ENCODE data around the gene ALDH1A2.
A peak's percentile ranks its signal among the peaks of the same experiment; 100 is the strongest.
"Not testable (repeated sequence)": the region's sequence is repeated elsewhere in the genome, so short reads cannot be mapped to it uniquely, and the experiment has no call there.

Gene ALDH1A2

DNA sequence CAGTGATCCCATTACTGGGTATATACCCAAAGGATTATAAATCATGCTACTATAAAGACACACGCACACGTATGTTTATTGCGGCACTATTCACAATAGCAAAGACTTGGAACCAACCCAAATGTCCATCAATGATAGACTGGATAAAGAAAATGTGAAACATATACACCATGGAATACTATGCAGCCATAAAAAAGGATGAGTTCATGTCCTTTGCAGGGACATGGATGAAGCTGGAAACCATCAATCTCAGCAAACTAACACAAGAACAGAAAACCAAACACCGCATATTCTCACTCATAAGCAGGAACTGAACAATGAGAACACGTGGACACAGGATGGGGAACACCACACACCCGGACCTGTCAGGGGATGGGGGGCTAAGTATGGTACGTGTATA lies 20.1 kb downstream of the ALDH1A2 start:
- not testable (repeated sequence) for H3K27ac ChIP-seq; DNase-seq (ENCODE audit: low read depth, low spot score)

DNA sequence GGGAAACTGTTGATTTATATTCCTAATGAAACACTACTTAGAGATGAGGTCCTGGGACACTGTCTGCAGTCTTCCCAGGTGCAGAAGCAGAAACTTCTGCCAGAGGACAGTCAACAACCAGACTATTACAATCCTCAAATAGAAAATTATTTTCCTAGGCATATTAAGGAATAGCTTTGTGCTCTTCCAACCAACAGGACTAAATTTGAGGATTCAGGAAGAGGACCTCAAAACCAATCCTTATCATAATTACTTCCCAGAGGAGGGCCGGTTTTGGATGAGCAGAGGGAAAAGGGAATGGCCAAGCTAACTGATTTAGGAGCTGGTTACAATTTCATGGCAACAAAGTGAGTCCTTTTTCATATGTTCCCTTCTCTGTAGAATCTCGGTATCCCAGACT lies 21.0 kb downstream of the ALDH1A2 start:
- DNase-seq (ENCODE audit: low read depth, low spot score), result no peak
- no peak overlapping the region for H3K27ac ChIP-seq

DNA sequence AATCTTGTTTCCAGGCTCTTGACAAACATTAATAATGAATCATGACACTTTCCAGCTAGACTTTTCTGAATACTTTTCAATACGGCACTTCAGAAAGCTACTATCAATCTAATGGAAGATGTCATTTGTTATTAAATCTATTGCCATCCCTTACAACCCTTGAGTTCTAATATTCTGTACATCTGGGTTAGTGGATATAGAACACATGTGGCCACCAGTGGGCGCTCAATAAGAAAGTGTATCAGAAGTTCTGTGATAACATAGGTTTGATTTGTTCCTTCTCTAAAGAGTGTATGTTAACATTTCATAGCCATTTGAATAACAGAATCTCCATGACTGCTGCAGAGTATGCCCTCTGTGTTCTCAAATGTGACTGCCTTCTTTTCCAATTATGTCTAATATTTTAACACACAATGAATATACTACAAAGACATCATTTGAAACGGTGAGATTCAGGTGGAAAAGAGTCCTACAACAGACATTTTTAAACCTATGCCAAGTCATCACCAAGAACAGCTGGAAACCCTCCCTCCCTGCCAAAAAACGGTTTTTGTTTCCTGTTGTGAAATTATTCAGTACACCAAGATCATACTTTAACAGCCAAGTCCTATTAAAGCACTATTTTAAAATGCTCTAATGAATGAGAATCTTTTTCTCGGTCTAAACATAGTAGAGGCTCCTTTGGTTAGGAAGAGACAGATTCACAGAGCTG lies 22.2 kb downstream of the ALDH1A2 start:
- no peak for DNase-seq (ENCODE audit: low read depth, low spot score)
- no peak overlapping the region for H3K27ac ChIP-seq

DNA sequence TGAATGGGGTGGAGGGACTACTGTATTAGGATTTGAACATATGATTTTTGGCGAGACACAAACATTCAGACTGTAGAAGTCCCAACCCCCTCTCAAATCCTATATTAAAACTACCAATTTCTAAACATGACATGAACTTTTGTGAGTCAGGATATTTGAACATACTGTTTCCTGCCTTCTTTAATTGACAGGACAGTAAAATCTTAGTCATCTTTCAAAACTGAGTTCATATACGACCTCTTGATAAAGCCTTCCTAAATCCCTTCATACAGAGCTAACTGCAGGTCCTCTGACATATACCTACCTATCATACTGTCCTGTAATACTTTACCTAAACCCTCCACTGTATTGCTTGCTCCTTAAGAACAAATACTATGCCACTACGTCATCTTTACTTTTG lies 23.5 kb downstream of the ALDH1A2 start:
- no peak for DNase-seq (ENCODE audit: low read depth, low spot score)
- no peak overlapping the region for H3K27ac ChIP-seq

DNA sequence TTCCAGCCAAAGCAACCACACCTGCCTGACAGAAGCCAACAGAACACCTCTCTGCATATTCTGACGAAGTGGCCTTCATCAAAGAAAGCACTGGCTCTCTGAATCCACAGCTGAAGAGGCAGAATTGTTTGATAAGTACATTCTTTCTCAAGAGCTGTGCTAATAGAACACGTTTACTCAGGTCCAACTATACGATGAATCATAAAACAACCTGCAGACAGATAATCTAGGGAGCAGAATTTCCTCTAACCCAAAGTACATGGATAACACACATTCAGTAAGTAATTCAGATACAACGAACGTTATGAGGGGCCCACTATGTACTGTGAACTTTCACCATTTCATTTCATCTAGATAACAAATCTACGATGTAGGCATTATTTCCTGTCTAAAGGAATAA lies 25.4 kb downstream of the ALDH1A2 start:
- DNase-seq (ENCODE audit: low read depth, low spot score), result no peak
- H3K27ac ChIP-seq, result peak overlapping the region; percentile 68

DNA sequence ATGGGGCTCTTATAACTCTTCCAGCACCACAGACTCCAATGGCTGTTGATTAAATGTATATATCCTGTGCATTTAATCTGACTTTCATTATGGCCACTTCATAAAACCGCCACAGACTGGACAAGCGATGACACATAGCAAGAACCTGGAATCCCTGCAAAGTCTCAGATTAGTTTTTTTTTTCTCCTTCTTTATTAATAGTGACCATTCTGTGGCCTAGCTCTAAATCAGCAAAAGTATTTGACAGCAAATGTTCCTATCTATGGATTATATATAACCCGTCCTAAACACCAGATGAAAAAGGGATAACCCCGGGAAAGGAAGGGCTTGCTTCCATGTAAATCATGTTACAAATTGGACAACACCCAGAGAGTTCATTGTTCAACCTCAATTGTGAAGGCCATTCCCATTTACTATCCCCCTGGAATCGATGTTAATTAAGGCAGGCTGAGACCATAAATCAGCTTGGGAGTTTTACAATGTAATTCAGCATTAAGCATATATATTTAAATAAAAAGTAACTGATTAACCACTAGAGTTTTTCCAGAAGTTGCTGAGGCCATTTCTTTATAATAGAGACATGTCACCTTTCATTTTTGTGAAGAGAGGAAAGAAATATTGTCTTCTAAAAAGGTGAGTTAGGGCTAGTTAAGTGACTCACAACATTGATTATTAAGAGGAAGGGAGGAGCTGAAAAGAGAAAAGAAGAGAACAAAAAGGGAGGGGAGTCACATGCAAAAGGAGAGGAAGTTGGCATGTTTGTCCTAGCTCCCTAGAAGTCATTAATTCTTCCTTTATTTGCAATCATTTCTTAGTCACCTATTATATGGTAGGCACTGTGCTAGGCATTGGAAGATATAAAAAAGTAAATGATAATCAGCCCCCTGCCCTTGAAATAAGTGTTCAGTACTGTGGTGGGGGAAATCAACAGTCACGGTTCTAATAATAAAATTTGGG lies 26.2 kb downstream of the ALDH1A2 start:
- peak overlapping the region; percentile 68 for H3K27ac ChIP-seq
- DNase-seq (ENCODE audit: low read depth, low spot score), result no peak

DNA sequence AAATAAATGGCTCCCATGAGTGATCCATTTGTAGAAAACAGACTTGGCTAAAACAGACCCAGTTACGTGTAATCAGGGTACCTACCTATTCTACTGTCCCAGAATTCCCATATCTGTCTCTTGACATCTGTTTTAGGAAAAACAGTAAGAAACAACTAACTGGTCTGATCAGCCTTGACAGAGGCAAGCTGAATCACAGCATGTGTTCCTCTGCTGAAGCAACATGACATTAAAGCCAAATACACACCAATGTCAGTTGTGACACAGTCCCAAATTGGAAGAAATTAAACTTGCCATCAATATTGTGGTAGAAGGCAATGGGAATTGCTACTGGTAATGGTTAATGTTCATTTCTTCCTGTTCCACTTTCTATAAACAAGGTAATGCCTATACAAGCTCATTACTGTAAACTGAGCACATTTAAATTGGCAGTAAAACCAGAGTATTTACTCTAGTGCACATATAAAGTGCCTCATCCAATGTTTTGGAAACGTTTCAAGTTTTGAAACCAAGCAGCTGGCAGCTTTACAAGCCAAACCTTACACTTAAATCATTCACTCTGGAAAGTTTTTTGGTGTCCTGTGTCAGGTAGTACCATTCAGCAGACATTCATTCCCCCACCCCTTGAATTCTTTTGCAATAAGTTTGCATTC lies 27.0 kb downstream of the ALDH1A2 start:
- peak; percentile 51 for DNase-seq (ENCODE audit: low read depth, low spot score)
- H3K27ac ChIP-seq, result peak overlapping the region; percentile 68

DNA sequence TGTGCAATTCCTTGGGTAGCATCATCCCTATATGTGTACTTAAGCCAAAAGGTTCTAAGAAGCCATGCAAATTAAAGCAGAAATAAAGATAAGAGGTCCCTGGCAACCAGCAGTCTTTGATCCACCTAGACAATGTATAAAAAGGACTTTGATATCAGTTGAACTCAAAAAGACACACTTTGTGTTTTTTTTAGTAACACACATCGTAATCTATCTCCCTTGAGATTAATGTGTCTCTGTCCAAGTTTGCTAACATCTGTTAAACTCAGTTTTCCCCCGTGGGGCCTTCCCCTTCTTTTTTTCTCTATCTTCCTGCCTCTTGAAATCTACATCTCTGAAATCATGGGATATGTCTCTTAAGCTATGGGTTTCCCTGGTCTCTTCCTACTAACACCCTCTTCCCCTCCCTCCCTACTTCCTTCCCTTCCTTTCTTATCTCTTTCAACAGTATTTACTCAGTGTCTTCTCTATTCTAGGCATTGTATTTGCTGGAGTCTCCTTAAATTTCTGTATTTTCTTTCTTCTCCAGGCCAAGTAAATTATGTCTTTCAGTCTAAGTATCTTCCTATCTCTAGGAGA lies 27.7 kb downstream of the ALDH1A2 start:
- peak overlapping the region; percentile 68 for H3K27ac ChIP-seq
- no peak for DNase-seq (ENCODE audit: low read depth, low spot score)

DNA sequence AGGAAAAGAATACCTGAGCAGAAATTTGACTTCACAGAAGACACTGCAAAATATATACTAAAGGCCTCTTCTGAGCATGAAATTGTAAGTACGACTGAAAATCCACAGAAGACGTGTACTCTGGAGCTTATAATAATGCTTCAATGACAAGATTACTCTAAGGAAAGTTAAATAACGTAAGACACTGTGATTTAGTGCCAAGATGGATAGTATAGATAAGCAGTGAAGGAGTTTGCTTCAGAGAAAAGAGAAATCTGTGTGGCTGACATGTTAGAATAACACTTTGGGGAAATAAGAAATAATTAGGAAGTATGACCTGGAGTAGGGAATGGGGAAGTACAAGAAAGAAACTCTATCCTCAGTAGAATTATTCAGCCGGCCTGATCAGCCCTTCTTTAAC lies 28.9 kb downstream of the ALDH1A2 start:
- DNase-seq (ENCODE audit: low read depth, low spot score), result no peak
- no peak overlapping the region for H3K27ac ChIP-seq

DNA sequence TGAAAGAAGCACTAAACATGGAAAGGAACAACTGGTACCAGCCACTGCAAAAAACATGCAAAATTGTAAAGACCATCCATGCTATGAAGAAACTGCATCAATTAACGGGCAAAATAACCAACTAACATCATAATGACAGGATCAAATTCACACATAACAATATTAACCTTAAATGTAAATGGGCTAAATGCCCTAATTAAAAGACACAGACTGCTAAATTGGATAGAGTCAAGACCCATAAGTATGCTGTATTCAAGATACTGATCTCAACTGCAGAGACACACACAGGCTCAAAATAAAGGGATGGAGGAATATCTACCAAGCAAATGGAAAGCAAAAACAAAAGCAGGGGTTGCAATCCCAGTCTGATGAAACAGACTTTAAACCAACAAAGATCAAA lies 37.1 kb downstream of the ALDH1A2 start:
- H3K27ac ChIP-seq; DNase-seq (ENCODE audit: low read depth, low spot score): not testable (repeated sequence)

DNA sequence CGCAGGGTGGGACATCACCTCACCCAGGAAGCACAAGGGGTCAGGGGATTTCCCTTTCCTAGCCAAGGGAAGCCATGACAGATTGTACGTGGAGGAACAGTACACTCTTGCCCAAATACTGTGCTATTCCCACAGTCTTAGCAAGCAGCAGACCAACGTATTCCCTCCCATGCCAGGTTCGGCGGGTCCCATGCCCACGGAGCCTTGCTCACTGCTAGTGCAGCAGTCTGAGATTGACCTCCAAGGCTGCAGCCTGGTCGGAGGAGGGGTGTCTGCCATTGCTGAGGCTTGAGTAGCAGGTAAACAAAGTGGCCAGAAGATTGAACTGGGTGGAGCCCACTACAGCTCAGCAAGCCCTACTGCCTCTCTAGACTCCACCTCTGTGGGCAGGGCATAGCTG lies 39.0 kb downstream of the ALDH1A2 start:
- DNase-seq (ENCODE audit: low read depth, low spot score), result no peak
- no peak overlapping the region for H3K27ac ChIP-seq

DNA sequence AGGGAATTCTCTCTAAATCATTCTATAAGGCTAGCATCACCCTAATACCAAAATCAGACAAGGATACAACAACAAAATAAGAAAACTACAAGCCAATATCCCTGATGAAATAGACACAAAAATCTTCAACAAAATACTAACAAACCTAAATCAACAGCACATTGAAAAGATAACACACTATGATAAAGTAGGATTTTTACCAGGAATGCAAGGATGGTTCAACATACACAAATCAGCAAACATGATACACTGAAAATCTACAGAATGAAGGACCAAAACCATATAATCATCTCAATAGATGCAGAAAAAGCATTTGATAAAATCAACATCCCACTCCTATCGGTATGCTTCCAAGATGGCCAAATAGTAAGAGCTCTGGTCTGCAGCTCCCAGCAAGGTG lies 39.5 kb downstream of the ALDH1A2 start:
- no peak overlapping the region for H3K27ac ChIP-seq
- DNase-seq (ENCODE audit: low read depth, low spot score), result no peak

DNA sequence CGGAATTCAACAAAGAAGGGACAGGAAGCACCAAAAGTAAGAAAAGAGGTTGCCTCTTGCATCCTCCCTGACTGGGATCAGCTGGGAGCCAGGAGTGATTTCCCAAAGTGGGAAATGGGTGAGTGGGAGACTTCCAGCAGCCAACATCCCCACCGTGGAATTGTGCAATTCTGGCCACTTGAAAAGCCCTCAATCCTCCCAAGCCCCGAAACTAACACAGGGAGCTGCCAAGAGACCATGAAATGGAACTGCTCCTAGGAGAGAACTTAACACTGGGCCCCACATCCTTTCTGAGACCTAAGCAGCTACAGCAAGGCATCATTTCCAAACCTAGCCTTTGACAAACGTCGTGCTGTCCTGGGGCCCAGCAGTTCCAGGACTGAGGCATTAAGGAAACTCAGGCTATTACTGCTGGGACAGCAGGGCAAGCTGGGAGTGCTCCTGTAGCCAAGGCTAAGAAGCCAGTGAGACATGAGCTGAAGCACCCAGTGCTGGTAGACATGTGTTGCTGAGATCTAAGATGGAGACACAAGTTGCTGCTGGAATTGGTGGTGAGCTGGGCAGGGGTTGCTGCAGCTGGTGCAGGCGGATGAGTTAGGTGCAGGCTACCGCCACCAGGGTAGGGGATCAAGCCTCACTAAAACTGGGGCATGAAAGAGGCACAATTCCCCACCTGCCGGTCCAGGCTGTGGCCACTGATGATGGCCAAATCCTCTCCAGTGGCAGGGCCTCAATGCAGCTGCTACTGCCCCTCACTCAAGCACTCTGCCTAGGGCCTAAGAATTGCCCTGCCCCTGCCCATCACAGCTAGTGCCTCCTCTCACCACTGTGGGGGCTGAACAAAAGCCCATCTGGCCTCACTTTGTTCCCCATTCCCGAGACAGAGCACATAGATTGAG lies 43.9 kb downstream of the ALDH1A2 start:
- DNase-seq (ENCODE audit: low read depth, low spot score), result no peak
- H3K27ac ChIP-seq, result no peak overlapping the region

DNA sequence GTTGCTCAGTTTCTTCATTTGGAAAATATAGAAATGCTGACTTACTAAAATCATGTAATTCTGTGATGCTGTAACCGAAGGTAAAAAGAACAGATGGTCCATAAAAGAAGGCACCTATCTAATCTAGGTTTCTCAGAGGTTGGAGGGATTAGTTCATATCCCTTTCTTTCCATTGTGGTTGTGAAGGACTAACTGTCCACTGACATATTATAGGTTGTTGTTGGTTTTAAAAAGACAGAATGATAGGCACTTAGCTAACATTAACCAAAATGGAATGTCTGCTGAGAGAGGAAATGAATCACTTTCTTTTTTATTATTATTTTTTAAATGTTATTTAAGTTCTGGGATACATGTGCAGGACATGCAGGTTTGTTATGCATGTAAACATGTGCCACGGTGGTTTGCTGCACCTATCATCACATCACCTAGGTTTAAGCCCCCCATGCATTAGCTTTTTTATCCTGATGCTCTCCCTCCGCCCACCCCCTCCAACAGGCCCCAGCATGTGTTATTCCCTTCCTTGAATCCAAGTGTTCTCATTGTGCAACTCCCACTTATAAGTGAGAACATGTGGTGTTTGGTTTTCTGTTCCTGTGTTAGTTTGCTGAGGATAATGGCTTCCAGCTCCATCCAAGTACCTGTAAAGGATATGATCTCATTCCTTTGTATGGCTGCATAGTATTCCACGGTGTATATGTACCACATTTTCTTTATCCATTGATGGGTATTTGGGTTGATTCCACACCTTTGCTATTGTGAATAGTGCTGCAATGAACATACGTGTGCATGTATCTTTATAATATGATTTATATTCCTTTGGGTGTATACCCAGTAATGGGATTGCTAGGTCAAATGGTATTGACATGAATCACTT lies 45.8 kb downstream of the ALDH1A2 start:
- no peak for DNase-seq (ENCODE audit: low read depth, low spot score)
- H3K27ac ChIP-seq, result peak overlapping the region; percentile 67

DNA sequence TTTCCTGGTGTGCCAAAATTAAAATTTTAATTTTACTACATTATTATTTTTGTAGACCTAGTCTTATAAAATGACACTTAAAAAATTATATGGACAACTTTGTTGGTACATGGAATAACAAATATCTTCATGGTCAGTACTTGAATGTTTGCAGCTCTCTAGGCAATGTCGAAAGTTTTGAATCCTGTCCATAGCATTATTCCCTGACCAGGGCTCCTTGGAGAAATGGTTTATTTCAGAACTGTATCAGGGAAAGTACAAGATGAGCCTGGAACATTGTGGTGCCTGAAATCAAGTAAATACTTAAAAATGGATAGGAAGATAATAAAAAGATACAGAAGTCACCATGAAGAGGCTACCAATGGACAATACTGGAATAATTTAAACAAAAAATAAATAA lies 47.6 kb downstream of the ALDH1A2 start:
- no peak overlapping the region for H3K27ac ChIP-seq
- DNase-seq (ENCODE audit: low read depth, low spot score), result no peak

DNA sequence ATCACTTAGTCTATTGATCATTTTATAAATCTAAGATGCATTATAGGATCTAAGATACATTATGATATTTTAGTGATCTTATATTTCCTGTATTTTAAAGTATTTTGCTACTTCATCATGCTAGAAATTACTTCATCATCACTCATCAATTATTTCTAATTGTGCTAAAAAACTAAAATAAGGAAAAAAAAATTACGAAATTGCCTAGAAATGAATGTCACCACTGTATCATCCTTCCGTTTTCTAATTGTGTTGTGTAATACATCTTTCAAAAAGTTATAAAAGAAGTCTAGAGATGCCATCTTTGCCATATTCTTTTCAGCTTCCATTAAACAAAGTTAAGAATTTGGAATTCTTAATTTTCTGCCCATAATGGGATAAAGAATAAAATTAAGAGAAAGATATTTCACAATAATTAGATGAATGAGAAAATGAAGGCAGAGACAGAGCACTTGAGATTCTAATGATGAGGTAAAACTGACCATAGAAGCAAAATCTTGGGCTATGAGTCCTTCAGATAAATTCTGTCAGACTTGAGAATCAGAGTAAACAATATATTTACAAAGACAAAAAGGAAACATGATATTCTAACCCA lies 48.8 kb downstream of the ALDH1A2 start:
- H3K27ac ChIP-seq, result no peak overlapping the region
- DNase-seq (ENCODE audit: low read depth, low spot score), result no peak

DNA sequence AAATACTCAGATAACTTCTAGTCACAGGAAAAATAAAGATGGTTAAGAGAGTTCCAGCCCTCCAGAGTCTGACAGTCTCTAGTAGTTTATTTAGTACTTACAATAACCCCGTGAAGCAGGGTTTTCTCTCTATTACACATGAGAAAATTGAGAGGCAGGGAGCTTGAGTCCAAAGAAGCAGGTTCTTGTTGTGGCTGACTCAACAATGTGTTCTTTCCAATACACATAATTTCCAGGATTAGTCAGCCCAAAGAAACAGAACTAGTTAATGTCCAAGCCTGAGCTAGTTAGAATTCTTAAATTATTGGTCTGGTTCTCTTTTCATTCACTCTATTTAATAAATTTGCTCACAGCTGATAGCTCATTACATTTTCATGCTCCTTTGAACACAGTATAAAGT lies 49.9 kb downstream of the ALDH1A2 start:
- DNase-seq (ENCODE audit: low read depth, low spot score), result no peak
- H3K27ac ChIP-seq, result no peak overlapping the region

DNA sequence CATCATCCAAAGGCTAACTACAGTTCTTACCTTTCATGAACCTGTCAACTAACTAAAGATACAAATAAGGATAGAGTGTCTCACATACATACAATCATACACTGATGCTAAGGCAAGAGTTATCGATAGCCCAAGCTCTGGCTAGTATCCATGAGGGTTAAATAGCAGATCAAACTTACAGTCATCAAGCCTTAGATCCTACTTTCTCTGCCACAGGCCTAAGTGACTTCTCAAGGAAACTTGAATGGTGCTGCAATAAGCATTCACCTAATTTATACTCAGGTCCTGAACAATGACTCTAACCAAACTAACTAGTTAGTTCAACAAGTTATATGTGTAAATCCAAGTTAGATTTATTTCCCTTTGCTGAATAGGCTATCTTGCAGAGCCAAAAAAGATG lies 51.0 kb downstream of the ALDH1A2 start:
- no peak for DNase-seq (ENCODE audit: low read depth, low spot score)

More for the DNA sequence above, 51.0 kb downstream of the ALDH1A2 start:
- H3K27ac ChIP-seq, result no peak overlapping the region
